Measurements from ENCODE around the gene CHCHD6. TPM values are rescaled to one million over a fixed set of nuclear protein-coding genes. Genes with fewer than 3 reads are reported as not detected.
A peak's percentile ranks its signal among the peaks of the same experiment; 100 is the strongest.

The CHCHD6 gene
- total RNA-seq, 2 donors from 2014 or later, result 23.6 to 34.4 TPM

DNA sequence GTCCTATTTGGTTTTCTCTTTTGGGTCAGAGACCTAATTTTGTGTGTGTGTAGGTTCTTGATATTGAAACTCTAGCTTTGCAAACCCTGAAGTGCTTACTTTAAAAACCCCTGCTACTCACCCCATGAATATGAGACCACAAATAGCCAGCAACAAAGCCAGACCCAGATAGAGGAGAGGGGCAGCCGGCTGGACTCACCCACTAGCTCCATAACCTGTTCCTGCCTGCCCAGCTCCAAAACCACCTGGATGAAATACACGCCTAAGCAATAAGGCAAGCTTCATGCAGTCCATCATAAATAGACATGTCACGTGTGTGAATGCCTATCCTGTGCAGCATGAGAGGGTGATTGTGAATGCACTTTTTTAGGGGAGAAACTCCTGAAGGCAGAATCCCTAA lies 45.5 kb upstream of the CHCHD6 start:
- WGBS, 2 experiments (ENCODE audit: insufficient coverage in 1 of 2, insufficient read length in 1 of 2), result 96 to 100% methylated on average over 2 to 3 of the region's 3 CpGs
- TF ChIP-seq, protein P1, sequence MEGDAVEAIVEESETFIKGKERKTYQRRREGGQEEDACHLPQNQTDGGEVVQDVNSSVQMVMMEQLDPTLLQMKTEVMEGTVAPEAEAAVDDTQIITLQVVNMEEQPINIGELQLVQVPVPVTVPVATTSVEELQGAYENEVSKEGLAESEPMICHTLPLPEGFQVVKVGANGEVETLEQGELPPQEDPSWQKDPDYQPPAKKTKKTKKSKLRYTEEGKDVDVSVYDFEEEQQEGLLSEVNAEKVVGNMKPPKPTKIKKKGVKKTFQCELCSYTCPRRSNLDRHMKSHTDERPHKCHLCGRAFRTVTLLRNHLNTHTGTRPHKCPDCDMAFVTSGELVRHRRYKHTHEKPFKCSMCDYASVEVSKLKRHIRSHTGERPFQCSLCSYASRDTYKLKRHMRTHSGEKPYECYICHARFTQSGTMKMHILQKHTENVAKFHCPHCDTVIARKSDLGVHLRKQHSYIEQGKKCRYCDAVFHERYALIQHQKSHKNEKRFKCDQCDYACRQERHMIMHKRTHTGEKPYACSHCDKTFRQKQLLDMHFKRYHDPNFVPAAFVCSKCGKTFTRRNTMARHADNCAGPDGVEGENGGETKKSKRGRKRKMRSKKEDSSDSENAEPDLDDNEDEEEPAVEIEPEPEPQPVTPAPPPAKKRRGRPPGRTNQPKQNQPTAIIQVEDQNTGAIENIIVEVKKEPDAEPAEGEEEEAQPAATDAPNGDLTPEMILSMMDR (conservative IDR thresholded peaks at IDR 0.05), result no peak
- DNase-seq, result no peak

DNA sequence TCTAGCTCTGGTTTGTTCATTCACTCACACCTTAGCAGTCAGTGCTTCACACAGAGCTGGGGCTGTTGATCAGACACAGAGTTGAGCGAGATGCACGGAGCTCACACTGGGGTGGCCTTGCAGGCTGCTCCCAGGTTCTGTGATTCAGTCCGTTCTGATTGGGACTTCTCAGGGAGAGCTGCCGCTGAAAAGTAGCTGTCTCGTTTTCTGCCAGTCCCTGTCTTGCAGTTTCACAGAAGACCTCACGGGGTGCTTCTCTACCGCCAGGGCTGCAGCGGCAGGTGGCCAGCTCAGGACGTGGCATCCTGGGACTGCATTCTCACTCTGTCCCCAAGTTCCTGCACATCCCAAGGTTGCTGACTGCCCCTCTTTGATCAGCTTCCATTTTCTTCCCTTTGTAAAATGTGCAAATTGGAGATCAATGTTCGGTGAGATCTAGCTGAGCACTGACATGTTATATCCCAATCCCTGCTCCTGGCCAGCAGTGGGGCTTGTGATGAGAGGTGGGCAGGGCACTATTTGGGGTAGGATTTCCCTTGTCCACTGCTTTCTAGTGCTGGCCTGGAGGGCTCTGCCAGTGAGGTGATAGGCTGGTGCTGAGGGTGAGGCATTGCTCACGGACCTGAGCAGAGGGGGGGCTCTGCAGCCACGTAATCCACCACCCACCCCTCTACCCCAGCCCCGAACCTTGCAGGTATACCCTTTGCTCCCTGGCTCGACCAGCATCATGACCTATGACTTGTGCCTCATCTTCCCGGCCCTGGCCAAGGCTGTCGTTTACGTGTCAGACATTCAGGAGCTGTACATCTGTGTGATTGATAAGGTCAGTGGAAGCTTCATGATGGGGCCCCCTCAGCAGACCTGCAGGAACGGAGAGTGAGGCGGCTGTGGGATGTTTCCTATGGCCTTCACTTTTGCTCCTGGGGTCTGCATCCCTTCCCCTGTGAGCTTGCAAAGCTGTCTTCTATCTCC lies 43.8 kb upstream of the CHCHD6 start:
- H3K4me1 Mint-ChIP-seq, result no peaks in the 10 kb centered on the region
- Histone ChIP-seq H3K36me3 (ENCODE audit: control insufficient read depth, insufficient read depth, low read length) (no peaks in the 10 kb centered on the region), H3K27ac (ENCODE audit: low read depth, low read length) (no peak overlapping the region), H3K9me3 (ENCODE audit: control insufficient read depth, low read length) (no peaks in the 10 kb centered on the region), H3K9ac (ENCODE audit: extremely low read depth, low read length, poor library complexity, severe bottlenecking) (no peak overlapping the region), H3K4me3 (ENCODE audit: low read length) (no peak overlapping the region), H3K4me1 (ENCODE audit: control insufficient read depth, insufficient read depth, low read length) (no peaks in the 10 kb centered on the region), H3K27me3 (ENCODE audit: control insufficient read depth, insufficient read depth, low read length, poor library complexity, severe bottlenecking) (peaks cover 13% of the 10 kb centered on the region)
- no peak overlapping the region for H3K27ac Mint-ChIP-seq
- TF ChIP-seq, protein P1 (conservative IDR thresholded peaks at IDR 0.05), result peak; percentile 72
- 69 to 80% methylated on average over 11 to 19 of the region's 19 CpGs for WGBS, 2 experiments (ENCODE audit: insufficient coverage in 1 of 2, insufficient read length in 1 of 2)
- H3K36me3 Mint-ChIP-seq (ENCODE audit: low read depth), result no peaks in the 10 kb centered on the region
- H3K4me3 Mint-ChIP-seq, result no peak overlapping the region
- peak; percentile 71 for DNase-seq
- peaks cover 14% of the 10 kb centered on the region for H3K9me3 Mint-ChIP-seq
- H3K27me3 Mint-ChIP-seq (ENCODE audit: insufficient read depth), result peaks cover 55% of the 10 kb centered on the region

More for the DNA sequence above, 45.5 kb upstream of the CHCHD6 start:
- peaks cover 14% of the 10 kb centered on the region for H3K9me3 Mint-ChIP-seq
- H3K4me3 ChIP-seq (ENCODE audit: low read length), result no peak overlapping the region
- no peaks in the 10 kb centered on the region for H3K36me3 Mint-ChIP-seq (ENCODE audit: low read depth)
- H3K36me3 ChIP-seq (ENCODE audit: control insufficient read depth, insufficient read depth, low read length), result no peaks in the 10 kb centered on the region
- peaks cover 3% of the 10 kb centered on the region for H3K4me1 ChIP-seq (ENCODE audit: control insufficient read depth, insufficient read depth, low read length)
- H3K27ac ChIP-seq (ENCODE audit: low read depth, low read length), result no peak overlapping the region
- no peak overlapping the region for H3K27ac Mint-ChIP-seq
- peaks cover 3% of the 10 kb centered on the region for H3K4me1 Mint-ChIP-seq
- no peak overlapping the region for H3K9ac ChIP-seq (ENCODE audit: extremely low read depth, low read length, poor library complexity, severe bottlenecking)
- peaks cover 61% of the 10 kb centered on the region for H3K27me3 Mint-ChIP-seq (ENCODE audit: insufficient read depth)
- H3K9me3 ChIP-seq (ENCODE audit: control insufficient read depth, low read length), result no peaks in the 10 kb centered on the region
- no peak overlapping the region for H3K4me3 Mint-ChIP-seq
- peaks cover 22% of the 10 kb centered on the region for H3K27me3 ChIP-seq (ENCODE audit: control insufficient read depth, insufficient read depth, low read length, poor library complexity, severe bottlenecking)

DNA sequence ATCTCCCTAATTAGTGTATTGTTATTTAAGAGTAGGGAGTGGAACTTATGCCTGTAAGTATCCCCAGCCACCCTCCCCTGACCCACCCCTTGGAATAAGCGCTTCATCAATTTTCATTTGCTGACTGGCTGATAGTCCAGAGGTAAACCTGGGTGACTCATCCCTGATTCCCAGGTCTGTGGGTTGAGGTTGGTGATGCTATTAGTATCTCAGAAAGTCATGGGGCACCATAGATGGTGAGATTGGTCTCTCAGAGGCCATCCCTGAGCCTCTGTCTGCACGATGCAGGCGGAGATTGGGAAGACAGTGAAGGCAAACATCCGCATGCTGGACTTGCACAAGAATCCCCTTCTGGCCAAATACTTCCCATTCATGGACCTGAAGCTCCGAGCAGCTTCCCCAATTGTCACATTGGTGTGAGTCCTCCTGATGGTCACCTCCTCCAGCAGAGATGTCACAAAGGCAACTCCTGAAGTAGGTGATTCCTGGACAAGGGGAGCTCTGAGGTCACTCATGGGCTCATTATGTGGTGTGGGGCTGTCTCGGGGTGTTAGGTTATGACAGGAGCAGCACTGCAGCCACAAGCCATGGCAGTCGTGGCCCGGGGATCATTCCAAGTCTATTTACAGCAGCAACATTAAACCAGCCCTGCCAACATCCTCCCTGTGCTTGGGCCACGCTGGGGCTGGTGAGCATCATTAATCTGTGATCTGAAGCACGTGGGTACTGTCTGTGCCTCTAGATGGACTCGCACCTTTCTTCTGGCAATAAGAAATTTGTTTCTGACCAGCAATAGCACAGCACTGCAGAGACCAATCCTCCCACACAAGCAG lies 42.3 kb upstream of the CHCHD6 start:
- H3K4me1 Mint-ChIP-seq, result no peaks in the 10 kb centered on the region
- 92 to 95% methylated on average over 4 to 11 of the region's 11 CpGs for WGBS, 2 experiments (ENCODE audit: insufficient coverage in 1 of 2, insufficient read length in 1 of 2)
- H3K9me3 ChIP-seq (ENCODE audit: control insufficient read depth, low read length), result no peaks in the 10 kb centered on the region
- H3K9ac ChIP-seq (ENCODE audit: extremely low read depth, low read length, poor library complexity, severe bottlenecking), result no peak overlapping the region
- no peak overlapping the region for H3K27ac ChIP-seq (ENCODE audit: low read depth, low read length)
- no peaks in the 10 kb centered on the region for H3K36me3 Mint-ChIP-seq (ENCODE audit: low read depth)
- no peak overlapping the region for H3K4me3 Mint-ChIP-seq
- H3K27me3 ChIP-seq (ENCODE audit: control insufficient read depth, insufficient read depth, low read length, poor library complexity, severe bottlenecking), result peaks cover 13% of the 10 kb centered on the region
- TF ChIP-seq, protein P1 (conservative IDR thresholded peaks at IDR 0.05), result peak; percentile 12
- H3K36me3 ChIP-seq (ENCODE audit: control insufficient read depth, insufficient read depth, low read length), result no peaks in the 10 kb centered on the region
- H3K9me3 Mint-ChIP-seq, result peaks cover 14% of the 10 kb centered on the region
- H3K4me1 ChIP-seq (ENCODE audit: control insufficient read depth, insufficient read depth, low read length), result no peaks in the 10 kb centered on the region
- H3K27ac Mint-ChIP-seq, result no peak overlapping the region
- no peak overlapping the region for H3K4me3 ChIP-seq (ENCODE audit: low read length)
- peaks cover 40% of the 10 kb centered on the region for H3K27me3 Mint-ChIP-seq (ENCODE audit: insufficient read depth)
- no peak for DNase-seq
